Panc1 (cell line): ENCODE measurements around the gene RPL27A.

Source experiments
- TCF7L2 ChIP-seq: IDR thresholded peaks from 2 replicates; pipeline ENCODE4 v1.6.1; 2011; ENCODE audit warnings: mild to moderate bottlenecking, low read depth, low read length, inconsistent platforms
- TF ChIP-seq, protein P1 (sequence below): fragments of 450-650 bp; IDR thresholded peaks from 2 replicates; pipeline ENCODE4 v1.5.1; 2017; ENCODE audit warnings: mild to moderate bottlenecking

DNA sequence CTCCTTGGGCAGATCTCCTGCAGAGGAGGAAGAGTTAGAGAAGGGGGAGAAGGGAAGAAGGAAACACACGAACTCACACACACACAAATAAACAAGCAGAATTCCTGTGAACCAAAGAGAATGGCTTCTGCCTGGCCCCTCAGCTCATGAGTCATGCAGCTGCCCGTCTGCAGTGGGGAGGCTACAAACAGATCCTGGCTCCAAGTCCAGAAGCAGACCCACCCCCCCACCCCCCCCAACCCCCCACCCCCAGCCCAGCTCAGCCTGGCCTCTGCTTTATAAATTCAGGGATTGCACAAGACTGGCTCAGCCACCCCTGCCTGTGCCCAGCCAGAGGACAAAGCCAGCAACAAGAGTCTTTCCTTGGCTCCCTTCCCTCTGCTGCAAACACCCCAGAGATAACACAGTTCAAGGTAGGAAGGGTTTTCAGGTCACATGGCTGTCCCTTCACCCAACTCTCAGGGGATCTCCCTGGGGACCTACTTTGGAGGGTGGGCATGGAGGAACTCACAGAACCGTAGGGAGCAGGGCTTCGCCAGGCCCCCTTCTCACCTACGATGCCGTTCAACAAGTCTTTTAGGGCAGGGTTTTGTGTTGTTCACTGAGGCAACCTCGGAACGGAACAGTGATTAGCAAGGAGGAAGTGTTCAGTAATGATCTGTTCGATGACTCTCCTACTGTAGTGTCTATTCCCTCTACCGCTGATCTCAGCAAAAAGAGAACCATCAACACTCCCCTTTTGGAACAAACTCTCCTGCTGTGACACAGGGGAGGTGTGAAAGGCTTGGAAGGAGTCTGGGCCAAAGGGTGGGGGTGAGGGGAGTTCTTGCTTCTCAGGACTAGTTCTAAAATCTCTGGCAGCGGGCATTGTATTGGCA, 35.5 kb downstream of the RPL27A start:
- TF ChIP-seq, protein P1, sequence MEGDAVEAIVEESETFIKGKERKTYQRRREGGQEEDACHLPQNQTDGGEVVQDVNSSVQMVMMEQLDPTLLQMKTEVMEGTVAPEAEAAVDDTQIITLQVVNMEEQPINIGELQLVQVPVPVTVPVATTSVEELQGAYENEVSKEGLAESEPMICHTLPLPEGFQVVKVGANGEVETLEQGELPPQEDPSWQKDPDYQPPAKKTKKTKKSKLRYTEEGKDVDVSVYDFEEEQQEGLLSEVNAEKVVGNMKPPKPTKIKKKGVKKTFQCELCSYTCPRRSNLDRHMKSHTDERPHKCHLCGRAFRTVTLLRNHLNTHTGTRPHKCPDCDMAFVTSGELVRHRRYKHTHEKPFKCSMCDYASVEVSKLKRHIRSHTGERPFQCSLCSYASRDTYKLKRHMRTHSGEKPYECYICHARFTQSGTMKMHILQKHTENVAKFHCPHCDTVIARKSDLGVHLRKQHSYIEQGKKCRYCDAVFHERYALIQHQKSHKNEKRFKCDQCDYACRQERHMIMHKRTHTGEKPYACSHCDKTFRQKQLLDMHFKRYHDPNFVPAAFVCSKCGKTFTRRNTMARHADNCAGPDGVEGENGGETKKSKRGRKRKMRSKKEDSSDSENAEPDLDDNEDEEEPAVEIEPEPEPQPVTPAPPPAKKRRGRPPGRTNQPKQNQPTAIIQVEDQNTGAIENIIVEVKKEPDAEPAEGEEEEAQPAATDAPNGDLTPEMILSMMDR, result no peak
- TF ChIP-seq TCF7L2, result no peak
